K562 (cell line): ENCODE measurements around the gene DTWD2.

ENCODE experiments used
- CBX3 ChIP-seq, 2 experiments: IDR thresholded peaks; 1 replicate in 1 of 2; 2 replicates in 1 of 2; pipeline ENCODE4 v1.6.1; 2012; ENCODE audit warnings: inconsistent platforms in 2 of 2, low read length in 2 of 2, borderline replicate concordance in 1 of 2, control low read depth in 1 of 2
- DPF2 ChIP-seq: fragments of 450-650 bp; IDR thresholded peaks from 2 replicates; pipeline ENCODE4 v1.6.1; 2016
- ELF4 ChIP-seq: fragments of 450-650 bp; formaldehyde crosslinking; IDR thresholded peaks from 2 replicates; pipeline ENCODE4 v1.4.0; 2022; ENCODE audit warnings: missing genetic modification characterization
- ESRRA ChIP-seq: fragments of 450-650 bp; IDR thresholded peaks from 2 replicates; pipeline ENCODE4 v1.6.1; 2014; ENCODE audit warnings: low read depth, mild to moderate bottlenecking, moderate library complexity, borderline replicate concordance
- EZH2 ChIP-seq: IDR thresholded peaks from 2 replicates; pipeline ENCODE4 v1.6.1; 2012; ENCODE audit warnings: low read depth, mild to moderate bottlenecking, inconsistent platforms, low read length, borderline replicate concordance
- MEF2A ChIP-seq: IDR thresholded peaks from 2 replicates; pipeline ENCODE4 v1.6.1; 2011; ENCODE audit warnings: low read depth, mild to moderate bottlenecking, low read length, moderate library complexity; ENCODE audit not compliant: control insufficient read depth
- MGA ChIP-seq: fragments of 450-650 bp; IDR thresholded peaks from 2 replicates; pipeline ENCODE4 v1.6.1; 2016; ENCODE audit warnings: mild to moderate bottlenecking, moderate library complexity
- PML ChIP-seq: IDR thresholded peaks from 2 replicates; pipeline ENCODE4 v1.6.1; 2012; ENCODE audit warnings: low read length, inconsistent platforms
- ZBTB33 ChIP-seq: sonication (generic); formaldehyde crosslinking; IDR thresholded peaks from 2 replicates; pipeline ENCODE4 v1.8.1; 2023; ENCODE audit warnings: mild to moderate bottlenecking, missing genetic modification reagents
- ZFP1 ChIP-seq: fragments of 450-650 bp; formaldehyde crosslinking; IDR thresholded peaks from 2 replicates; pipeline ENCODE4 v1.4.0; 2020; ENCODE audit warnings: mild to moderate bottlenecking, mixed read lengths

- TF ChIP-seq DPF2, result no peak
- no peak for TF ChIP-seq MEF2A
- TF ChIP-seq EZH2, result no peak
- TF ChIP-seq MGA, result no peak
- no peak for TF ChIP-seq ZFP1 (CRISPR knock-in tag)
- TF ChIP-seq PML, result no peak
- no peak for TF ChIP-seq ESRRA
- TF ChIP-seq ELF4 (CRISPR knock-in tag), result no peak
- no peak for TF ChIP-seq CBX3 (IDR thresholded peaks at IDR 0.05; ENCODE audit: borderline replicate concordance in 1 of 2, low read length in 2 of 2)
- TF ChIP-seq ZBTB33 (CRISPR knock-in tag), result no peak
Measured at GRCh38 chr5:118924006-118924389, 64.3 kb downstream of the DTWD2 start.
